Neural cell (in vitro differentiated cells): ENCODE measurements around the gene FBL. TPM values are rescaled to one million over a fixed set of nuclear protein-coding genes. Genes with fewer than 3 reads are reported as not detected.

Experiments used
- polyA plus RNA-seq: library from polyadenylated mRNA; depleted of rRNA; stranded (reverse); fragments of >200 nt; gene quantifications from 2 replicates; pipeline ENCODE4 v1.2.3, GENCODE V29; 2014
- small RNA-seq, 3 experiments: library from RNA; depleted of rRNA; stranded (forward); fragments of <200 nt; gene quantifications; one replicate each; pipeline ENCODE3, GENCODE V24; 2012

Gene FBL
- polyA plus RNA-seq, 1 donor from 2014 or later: 84.7 TPM

Small RNA genes lying within 50 kb of the gene (small RNA-seq; reads per million reads assigned to genes)
- 0 reads per million in 3 experiments for gene MIR6719

Other genes with a start within 250 kb of the FBL start
- not detected in 2 replicates for gene LGALS13, start 243.9 kb downstream of the FBL start, polyA plus RNA-seq
- gene LGALS16, start 190.5 kb downstream of the FBL start, polyA plus RNA-seq: not detected in 2 replicates
- 0.53 and 4.4 TPM in 2 replicates for gene LGALS14, start 141.9 kb downstream of the FBL start, polyA plus RNA-seq
- 1.1 and 4.1 TPM in 2 replicates for gene CLC, start 108.3 kb downstream of the FBL start, polyA plus RNA-seq
- gene LEUTX, start 67.5 kb downstream of the FBL start, polyA plus RNA-seq: not detected in 2 replicates
- 11.3 and 13.2 TPM in 2 replicates for gene DYRK1B, start 12.2 kb downstream of the FBL start, polyA plus RNA-seq
- gene FCGBP, start 88.3 kb upstream of the FBL start, polyA plus RNA-seq: 0.26 and 0.36 TPM in 2 replicates
- 151 and 163 TPM in 2 replicates for gene PSMC4, start 124.8 kb upstream of the FBL start, polyA plus RNA-seq
- 4.6 and 8.0 TPM in 2 replicates for gene ZNF546, start 150.7 kb upstream of the FBL start, polyA plus RNA-seq
- gene ZNF780B, start 209.9 kb upstream of the FBL start, polyA plus RNA-seq: 28.8 and 30.8 TPM in 2 replicates
- 7.4 and 8.4 TPM in 2 replicates for gene ZNF780A, start 244.6 kb upstream of the FBL start, polyA plus RNA-seq